GM12873 (cell line): Measurements from ENCODE around the gene TCP11L2.
A peak's percentile ranks its signal among the peaks of the same experiment; 100 is the strongest.

Experiments
- TF ChIP-seq, protein P1 (sequence below): IDR thresholded peaks from 2 replicates; pipeline ENCODE4 v1.5.1; 2012; ENCODE audit warnings: low read depth, mild to moderate bottlenecking, moderate library complexity, low read length, control low read depth; ENCODE audit not compliant: insufficient read depth; ENCODE audit errors: missing control alignments

Gene TCP11L2

DNA sequence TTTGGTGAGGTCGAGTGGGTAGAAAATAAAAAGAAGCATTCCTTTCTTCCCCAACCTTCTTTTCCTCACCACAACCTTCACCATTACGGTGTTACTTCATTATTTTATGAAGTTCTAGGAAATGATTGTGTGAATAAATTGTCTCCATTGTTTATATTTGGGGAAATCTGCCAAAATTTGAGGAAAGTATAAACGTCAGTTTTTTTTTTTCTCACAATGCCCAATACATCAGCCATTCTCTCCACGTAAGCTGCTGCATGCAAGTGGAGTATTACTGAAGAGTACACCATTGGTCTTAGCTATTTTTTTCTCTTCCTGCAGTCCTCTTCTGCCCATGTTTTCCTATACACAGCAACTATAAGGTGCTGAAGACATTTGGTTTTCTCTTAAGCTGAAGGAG lies 45.9 kb downstream of the TCP11L2 start:
- TF ChIP-seq, protein P1, sequence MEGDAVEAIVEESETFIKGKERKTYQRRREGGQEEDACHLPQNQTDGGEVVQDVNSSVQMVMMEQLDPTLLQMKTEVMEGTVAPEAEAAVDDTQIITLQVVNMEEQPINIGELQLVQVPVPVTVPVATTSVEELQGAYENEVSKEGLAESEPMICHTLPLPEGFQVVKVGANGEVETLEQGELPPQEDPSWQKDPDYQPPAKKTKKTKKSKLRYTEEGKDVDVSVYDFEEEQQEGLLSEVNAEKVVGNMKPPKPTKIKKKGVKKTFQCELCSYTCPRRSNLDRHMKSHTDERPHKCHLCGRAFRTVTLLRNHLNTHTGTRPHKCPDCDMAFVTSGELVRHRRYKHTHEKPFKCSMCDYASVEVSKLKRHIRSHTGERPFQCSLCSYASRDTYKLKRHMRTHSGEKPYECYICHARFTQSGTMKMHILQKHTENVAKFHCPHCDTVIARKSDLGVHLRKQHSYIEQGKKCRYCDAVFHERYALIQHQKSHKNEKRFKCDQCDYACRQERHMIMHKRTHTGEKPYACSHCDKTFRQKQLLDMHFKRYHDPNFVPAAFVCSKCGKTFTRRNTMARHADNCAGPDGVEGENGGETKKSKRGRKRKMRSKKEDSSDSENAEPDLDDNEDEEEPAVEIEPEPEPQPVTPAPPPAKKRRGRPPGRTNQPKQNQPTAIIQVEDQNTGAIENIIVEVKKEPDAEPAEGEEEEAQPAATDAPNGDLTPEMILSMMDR: no peak

DNA sequence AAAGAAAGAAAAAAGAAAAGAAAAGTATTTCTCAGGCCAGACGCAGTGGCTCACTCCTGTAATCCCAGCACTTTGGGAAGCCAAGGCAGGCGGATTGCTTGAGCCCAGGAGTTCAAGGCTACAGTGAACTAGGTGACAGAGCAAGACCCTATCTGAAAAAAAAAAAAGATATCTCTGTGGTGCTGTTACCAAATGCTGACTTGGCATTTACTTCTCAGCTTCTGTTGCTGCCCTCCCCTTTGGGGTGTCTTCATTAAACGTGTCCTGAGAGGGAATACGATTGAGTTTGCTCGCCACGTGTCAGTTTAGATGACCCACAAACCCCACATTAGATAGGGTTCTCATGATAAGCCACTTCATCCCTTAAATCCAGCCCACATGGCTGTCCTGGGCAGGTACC lies 50.6 kb downstream of the TCP11L2 start:
- TF ChIP-seq, protein P1: no peak

DNA sequence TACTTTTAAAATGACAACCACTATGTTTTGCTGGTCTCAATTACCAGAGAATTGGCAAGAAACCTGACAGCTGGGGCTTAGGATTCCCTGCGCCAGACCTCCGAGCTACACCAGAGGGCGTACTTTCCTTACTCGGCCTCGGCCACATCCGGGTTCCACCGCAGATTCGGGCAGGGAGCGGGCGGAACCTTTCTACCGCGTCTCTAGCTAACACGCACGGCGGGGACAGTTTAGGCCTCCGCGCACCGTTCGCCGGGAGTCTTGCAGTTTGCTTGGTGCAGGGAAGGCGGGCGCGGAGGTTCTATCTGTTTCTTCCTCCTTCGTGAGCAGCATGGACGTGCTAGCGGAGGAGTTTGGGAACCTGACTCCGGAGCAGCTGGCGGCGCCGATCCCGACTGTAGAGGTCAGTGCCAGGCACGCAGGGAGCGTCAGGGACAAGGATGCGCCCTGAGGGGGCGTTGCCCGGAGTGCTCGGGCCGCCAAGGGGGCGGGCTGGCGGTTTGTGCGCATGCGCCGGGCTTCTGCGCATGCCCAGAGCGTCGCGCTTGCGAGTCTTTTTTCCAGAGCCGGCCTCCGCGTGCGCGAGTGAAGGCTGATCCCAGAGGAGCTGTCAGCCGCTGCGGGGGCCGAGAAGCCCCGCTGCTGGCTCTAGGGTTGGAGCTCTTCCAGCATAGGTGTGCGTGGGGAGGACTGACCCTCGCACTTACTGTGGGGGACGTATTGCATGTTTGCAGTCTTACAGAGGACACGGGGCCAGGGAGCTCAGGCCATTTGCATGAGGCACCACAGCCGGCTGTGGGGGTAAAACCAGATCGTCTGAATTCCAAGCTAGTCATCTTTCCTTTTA lies 55.2 kb downstream of the TCP11L2 start, which contains the start of gene POLR3B:
TSS of gene POLR3B (plus strand) at position 200 of the 847 bp plus-strand sequence. CDS start at position 332, 132 bp downstream.
- TF ChIP-seq, protein P1: peak; percentile 88

DNA sequence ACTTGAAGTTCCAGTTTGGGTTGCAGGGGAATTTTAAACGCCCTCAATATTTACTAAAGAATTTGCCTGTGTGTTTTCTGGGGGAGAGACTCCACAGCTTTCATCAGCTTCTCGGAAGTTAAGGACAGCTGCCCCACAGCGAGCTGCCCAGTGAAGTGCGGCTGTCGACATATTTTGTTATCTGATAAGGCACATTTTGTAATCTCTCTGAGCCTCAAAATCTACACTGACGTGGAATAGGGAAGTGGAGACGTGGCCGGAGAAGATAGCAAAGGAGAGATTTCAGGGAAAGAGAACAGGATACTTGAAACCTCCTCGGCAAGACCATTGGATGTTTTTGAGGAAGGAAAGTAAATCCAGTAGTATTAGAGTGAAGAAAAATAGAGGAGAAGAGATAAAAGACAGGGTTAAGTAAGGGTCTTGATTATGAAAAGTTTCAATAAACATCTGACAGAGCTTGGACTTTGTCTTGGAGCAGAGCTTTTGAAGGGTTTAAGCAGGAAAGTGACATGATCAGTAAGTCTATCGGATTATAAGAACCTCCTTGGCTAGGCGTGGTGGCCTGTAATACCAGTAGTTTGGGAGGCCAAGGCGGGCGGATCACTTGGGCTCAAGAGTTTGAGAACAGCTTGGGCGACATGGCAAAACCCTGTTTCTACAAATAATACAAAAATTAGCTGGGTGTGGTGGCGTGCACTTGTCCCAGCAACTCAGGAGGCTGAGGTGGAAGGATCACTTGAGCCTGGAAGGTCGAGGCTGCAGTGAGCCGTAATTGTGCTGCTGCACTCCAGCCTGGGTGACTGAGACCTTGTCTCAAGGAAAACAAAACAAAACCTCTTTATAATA lies 56.1 kb downstream of the TCP11L2 start:
- TF ChIP-seq, protein P1: no peak

DNA sequence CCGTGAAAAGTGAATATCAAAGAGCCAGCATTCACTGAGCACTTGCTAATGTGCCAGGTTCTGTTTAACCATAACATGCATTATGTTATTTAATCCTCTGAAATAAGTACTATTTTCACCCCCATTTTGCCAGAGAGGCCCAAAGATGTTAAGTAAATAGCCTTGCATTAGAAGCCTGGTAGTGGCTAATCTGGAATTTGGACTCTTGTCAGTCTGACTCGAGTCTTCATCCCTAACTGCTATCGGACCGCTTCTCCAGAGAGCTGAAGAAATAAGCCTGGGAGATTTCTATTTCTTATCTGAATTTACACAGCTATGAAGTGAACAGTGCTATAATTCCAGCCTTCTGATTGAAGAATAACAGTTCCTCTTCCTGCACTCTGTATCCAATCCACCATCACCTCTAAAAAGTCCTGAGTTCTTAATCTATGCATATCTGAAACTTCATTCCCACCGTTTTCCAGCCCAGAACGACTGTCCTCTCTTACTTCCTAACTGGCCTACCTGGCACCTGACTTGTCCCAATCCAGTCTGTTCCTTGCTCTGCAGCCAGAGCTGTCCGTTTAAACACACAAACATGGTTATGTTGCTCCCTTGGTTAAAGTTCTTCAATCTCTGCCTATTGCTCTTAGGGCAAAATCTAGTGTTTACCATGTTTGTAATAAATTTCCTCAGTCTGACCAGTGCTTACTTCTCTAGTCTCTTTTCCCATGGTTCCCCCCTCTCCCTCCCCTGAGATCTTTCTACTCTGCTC lies 57.3 kb downstream of the TCP11L2 start:
- TF ChIP-seq, protein P1: no peak

DNA sequence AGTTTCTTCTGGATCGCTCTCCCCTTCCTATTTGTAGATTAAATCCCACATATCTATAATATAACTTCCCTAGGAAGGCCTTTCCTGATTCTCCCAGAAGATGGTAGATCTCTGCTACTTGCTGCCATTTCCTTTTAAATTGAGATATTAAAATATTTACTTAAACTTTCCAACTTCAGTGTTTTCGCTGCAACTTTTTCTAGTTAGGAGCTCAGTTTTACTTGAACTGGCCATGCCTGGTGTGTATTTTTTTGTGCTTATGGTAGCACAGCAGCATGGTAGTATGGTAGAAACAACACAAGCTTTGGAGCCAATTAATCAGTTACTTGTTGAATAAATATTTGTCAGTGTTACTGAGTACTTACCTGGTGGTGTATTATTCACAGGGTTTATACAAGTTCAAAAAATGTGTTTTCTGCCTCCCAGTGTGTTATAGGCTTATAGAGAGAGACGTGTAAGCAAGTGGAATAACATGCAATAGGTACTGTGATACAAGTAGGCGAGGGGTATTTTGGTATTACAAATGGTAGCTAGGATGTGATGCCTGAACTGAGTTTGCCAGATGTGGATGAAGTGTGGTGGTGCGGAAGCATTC lies 58.0 kb downstream of the TCP11L2 start:
- TF ChIP-seq, protein P1: no peak

DNA sequence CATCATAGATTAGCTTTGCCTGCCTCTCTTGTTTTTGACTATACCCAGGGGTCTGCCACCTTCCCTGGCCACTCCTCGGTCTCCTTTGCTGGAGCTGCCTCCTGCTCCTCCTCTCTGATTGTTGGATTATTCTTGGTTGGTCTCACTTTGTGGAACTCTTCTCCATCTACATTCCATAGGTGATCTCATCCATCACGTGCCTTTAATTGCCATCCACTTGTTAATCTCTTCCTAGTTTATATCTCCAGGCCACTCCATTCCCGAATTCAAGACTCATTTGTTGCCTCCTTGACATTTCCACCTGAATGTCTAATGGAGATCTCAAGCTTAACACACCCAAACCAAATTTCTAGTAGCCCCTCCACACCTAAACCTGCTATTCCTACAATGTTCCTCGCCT lies 60.4 kb downstream of the TCP11L2 start:
- TF ChIP-seq, protein P1: no peak
